GM10266 (cell line): ENCODE results near the gene KCNIP4.

Experiments
- DNase-seq: peaks from one replicate; pipeline ENCODE4 v3.0.0; 2012; ENCODE audit errors: extremely low spot score
- CTCF ChIP-seq: IDR thresholded peaks from 2 replicates; pipeline ENCODE4 v1.5.1; 2012; ENCODE audit warnings: mild to moderate bottlenecking, low read depth; ENCODE audit not compliant: control insufficient read depth, insufficient read depth; ENCODE audit errors: missing control alignments

The KCNIP4 gene

GRCh38 chr4:21467551-21467950 lies 481.0 kb downstream of the KCNIP4 start:
- DNase-seq: no peak
- TF ChIP-seq CTCF: no peak

- DNase-seq: no peak
- TF ChIP-seq CTCF: no peak
These were observed 491.3 kb downstream of the KCNIP4 start for GRCh38 chr4:21457086-21457840.

- no peak for TF ChIP-seq CTCF
- DNase-seq: no peak
These were observed 493.7 kb downstream of the KCNIP4 start for GRCh38 chr4:21454831-21455230.

- no peak for TF ChIP-seq CTCF
These were observed 494.4 kb downstream of the KCNIP4 start for GRCh38 chr4:21454201-21454600.

GRCh38 chr4:21452931-21453330 lies 495.6 kb downstream of the KCNIP4 start:
- no peak for DNase-seq
- no peak for TF ChIP-seq CTCF

More at GRCh38 chr4:21454201-21454600, 494.4 kb downstream of the KCNIP4 start:
- no peak for DNase-seq

- DNase-seq: no peak
- no peak for TF ChIP-seq CTCF
These were observed 497.5 kb downstream of the KCNIP4 start for GRCh38 chr4:21451032-21451431.

- DNase-seq: no peak
- no peak for TF ChIP-seq CTCF
These were observed 498.2 kb downstream of the KCNIP4 start for GRCh38 chr4:21450331-21450730.
